HG03439 (cell line): ENCODE measurements around the gene RGL1.

ENCODE experiments used
- ATAC-seq: cut with Tn5 transposase; IDR thresholded peaks from one replicate; pipeline ENCODE4 v1.9.1; 2021; ENCODE audit warnings: mild to moderate bottlenecking, moderate library complexity; ENCODE audit not compliant: unreplicated experiment

Gene RGL1

GRCh38 chr1:183942933-183943693 lies 138.2 kb downstream of the RGL1 start:
- ATAC-seq = peak; percentile 86

DNA sequence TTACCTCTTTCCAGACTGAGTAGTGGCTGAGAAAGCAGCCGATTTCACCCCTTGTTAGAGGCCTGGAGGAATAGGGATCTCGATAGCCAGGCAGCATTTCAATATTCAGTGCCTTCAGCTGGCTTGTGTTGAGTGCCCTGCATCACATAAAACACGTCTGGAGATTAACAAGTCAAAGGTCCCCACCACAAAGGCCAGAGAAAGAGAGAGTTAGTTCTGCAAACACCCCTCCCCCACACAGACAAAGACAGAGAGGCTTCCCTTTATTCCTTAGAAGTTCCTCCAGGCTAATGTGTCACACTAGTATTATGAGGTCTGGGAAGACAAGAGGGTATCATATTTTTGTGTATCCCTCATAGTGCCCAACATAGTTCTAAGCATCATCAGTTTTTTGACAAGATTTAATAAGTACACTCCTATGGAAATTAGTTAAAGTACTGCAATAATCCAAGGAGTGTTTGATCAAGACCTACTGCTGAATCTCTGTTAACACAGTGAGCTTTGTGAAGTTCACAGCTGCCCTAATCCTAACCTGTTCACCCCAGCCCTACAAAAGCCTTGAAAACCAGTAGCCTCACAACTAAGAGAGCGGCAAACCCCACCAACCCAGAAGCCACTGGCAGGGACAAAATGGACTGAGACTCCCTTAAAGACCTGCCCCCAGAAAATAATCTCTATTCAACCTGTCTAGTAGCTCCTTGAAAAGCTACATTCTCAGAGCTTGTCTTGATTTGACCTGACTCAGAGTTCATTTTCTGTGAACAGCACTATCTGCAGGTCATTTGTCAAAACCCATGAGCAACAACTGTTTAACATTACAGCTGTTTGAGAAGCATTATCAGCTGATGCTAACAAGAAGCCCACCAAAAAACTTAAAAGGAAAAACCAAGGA lies 140.8 kb downstream of the RGL1 start:
- no peak for ATAC-seq

- no peak for ATAC-seq
Observed at GRCh38 chr1:183946320-183946613, 141.3 kb downstream of the RGL1 start.

- ATAC-seq = no peak
Observed at GRCh38 chr1:183947988-183948387, 143.1 kb downstream of the RGL1 start.

GRCh38 chr1:183952101-183952500 lies 147.2 kb downstream of the RGL1 start:
- ATAC-seq = no peak

DNA sequence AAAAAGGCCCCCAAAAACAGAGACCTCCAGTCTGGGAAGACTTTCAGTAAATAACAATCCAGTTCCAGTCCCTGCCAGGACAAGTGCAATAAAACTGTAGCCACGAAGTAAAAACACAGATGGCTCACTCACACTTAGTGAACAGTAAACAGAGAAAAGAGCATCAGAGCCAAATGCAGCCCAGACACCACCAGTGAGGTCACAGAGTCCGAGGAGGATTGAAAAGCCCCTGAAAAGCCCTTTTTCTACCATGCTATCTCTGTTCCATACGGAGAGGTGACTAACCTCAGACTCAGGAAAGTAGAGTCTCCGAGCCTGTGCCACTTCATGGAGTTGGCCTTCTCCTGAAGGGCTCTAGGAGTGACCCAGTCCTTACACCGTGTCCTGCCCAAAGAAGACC lies 148.1 kb downstream of the RGL1 start:
- ATAC-seq = no peak

DNA sequence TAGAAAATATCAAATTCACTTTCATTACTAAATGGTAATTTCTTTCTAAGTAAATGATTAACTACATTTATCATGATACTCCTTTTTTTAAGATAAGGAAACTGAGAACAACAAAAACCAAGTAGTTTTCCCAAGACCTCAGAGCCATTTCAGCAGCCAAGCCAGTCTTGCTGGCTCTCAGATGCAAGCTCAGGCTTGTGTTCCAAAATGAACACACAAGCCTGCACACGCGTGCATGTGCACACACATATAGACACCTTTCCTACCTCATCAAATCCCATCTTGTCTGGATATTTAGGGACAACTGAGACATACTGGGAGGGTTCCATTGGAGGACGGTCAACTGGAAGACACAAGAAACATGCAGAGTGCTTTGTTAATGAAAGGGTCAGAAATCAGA lies 149.6 kb downstream of the RGL1 start:
- no peak for ATAC-seq

DNA sequence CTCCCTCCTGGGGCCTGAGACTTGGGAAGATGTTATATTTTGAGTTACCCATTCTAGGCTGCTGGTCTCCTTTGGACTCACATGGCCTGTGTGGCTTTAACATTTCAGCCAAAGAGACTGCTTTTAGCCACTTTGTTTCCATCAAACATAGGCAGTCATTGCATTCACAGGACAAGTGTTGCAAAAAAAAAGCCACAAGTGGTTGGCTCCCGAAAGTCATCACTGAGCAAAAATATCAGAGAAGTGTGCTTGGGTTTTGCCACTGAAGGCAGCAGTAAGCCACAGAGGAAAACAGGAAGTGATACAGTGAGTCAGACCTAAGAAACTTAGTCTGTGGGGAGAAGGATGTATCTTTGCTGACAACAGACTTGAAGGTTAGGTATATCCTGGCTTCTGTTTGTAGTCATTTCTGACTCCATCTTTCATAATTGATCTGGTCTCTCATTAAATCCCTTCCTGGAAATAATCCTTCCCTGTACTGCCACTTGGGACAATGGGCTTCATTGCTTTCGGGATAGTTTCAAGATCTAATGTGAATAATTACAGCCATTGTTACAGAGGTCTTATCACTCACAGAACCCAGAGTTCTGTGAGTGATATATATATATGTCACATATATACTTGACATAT lies 151.8 kb downstream of the RGL1 start:
- peak; percentile 99 for ATAC-seq

DNA sequence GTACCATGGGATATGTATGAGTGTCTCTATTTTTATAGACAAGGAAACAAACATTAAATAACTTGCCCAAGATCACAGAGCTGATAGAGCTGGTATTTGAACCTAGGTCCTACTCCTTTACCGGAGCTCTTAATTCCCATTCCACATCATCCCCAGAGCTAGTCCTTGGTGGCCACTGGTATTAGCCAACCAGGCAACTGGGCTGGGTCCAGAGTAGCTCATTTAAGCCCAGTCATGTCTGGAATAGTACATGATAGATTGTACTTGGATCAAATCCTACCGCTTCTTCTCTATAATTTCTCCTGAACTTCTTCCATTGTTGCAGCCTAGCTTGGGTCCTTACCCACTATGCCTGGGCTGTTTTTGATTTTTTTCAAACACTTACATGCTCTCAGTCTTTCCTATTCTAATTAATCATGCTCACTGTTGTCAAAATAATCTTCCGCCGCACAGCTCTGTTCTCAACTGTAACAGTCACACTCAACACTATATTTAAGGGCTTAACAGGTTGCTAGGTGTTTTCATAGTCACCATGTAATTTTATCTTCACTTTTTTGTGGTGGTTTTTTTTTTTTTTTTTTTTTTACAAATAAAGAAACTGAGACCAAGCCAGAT lies 152.4 kb downstream of the RGL1 start:
- ATAC-seq = no peak

GRCh38 chr1:183958958-183959357 lies 154.0 kb downstream of the RGL1 start:
- no peak for ATAC-seq

DNA sequence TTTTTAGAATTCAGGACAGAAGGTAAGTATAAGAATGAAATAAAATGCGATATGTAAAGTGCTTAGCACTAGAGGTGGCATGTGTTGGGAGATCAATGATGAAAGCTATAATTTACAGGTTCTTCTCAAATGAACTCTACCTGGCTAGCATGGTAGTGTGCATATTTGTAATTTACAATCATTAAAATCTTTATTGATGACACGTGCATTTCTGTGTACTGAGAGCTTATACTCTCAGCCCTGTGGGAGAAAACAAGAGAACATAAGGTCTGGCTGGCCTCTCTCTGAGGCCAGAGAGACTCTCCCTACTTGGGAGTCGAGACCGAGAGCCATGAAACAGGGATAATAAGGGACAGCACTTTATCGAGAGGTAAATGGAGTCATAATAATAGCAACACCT lies 156.2 kb downstream of the RGL1 start:
- no peak for ATAC-seq

DNA sequence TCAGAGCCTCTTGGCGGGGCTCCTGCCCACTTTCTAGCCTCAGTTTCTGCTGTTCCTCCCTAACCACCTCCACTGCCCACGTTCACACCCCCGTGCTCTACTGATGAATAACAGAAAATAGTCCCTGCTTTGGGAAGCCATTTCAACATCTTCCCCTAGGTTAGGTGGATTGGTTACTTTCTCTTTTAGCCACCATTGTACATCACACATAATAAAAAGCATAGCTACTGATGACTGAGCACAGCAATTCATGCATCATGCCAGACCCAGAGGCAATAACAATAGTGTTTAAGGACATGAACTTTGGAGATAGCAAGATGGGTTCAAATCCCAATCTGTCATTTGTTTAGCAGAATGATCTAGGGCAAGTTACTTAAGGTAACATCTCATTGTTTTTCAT lies 158.0 kb downstream of the RGL1 start:
- ATAC-seq = no peak

- no peak for ATAC-seq
Observed at GRCh38 chr1:183965726-183966125, 160.8 kb downstream of the RGL1 start.

DNA sequence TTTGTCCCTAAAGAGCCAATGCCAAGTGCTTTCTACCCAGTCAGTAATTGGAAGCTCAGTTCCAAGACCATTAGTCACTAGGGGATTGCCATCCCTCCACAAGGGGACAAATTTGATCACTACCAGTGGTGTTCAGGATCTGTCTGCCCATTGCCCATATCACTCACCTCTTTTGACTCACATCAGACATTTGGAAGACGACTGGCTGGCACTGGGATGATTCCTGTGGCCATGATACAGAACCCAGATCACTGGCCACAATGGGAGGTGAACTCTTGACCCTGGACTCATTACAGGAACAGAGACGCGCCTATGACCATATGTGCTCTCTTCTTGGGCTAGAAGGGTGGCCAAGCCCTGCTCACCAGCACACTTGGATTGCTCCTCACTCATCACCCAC lies 161.6 kb downstream of the RGL1 start:
- ATAC-seq = no peak

GRCh38 chr1:183967914-183968313 lies 163.0 kb downstream of the RGL1 start:
- ATAC-seq = no peak

- ATAC-seq = no peak
Observed at GRCh38 chr1:183968386-183968785, 163.5 kb downstream of the RGL1 start.

DNA sequence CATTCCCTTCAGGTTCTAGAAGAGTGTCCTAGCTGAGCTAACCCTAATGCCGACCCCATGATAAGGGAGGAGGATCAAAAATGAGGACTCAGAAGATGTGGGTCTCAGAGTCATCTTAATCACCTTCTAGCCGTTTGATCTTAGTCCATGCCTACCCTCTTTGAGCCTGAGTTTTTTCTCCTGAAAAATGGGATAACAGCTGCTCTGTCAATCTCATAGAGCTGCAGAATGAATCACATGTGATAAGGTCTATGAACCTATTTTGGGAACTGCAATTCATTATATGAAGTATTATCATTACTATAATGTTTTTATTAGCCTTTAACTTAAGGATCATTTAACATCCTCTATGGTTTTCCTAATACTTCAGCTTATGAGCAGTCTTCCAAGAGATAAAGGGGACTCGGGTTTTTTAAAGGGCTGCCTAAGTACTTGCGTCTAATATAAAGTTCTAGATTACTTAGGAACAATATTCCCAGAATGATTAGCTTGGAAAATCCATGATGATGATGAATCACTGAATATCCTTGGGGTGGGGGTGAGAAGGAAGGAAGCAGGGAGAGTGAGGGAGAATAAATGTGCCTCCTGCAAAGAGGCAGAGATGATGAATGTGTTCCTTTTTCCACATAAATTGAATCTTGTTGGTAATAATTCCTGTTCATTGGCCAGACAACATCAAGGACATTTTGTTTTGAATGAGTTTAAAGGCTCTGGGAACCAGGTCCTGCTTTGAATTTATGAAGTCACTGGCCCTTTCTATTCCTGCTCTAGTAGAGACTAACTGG lies 165.8 kb downstream of the RGL1 start:
- ATAC-seq = no peak

DNA sequence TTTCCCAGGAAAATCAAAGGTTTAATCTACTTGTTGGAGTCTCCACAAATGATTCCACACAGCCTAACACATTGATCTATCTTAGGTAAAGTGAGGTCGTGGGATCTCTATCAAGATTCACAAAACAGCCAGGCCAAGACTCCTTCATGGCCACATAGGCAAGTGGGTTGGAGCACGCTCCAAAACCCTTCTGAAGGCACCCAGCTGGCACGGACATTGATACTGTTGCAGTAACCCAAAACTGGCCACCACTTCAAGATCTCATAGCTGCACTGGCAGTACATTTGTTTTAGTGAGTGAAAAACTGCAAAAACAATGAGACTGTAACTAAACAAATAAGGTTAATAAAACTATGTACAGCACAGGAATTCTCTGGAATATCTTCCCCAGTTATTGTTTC lies 170.7 kb downstream of the RGL1 start:
- no peak for ATAC-seq

DNA sequence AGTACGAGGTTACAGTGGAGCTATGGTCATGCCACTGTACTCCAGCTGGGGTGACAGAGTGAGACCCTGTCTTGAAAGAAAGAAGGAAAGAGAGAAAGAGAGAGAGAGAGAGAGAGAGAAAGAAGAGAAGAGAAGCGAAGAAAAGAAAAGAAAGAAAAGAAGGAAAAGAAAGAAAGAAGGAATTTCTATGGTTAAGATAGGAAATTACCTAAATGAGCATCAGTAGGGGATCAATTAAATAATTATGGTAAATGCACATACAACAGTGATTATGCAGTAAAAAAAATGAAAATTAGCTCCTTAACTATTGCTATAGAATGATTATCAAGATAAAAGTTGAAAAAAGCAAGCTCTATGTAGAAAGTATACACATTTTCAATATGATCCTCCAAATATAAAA lies 172.8 kb downstream of the RGL1 start:
- ATAC-seq = no peak
